GM18520 (cell line): ENCODE measurements around the gene TMEM218.
"Not testable (repeated sequence)": the region's sequence is repeated elsewhere in the genome, so short reads cannot be mapped to it uniquely, and the experiment has no call there.

ENCODE experiments used
- ATAC-seq: cut with Tn5 transposase; IDR thresholded peaks from one replicate; pipeline ENCODE4 v1.9.1; 2021; ENCODE audit not compliant: unreplicated experiment

Gene TMEM218

GRCh38 chr11:125091247-125091876, 20.1 kb downstream of the TMEM218 start:
- no peak for ATAC-seq

GRCh38 chr11:125090816-125091215, 20.6 kb downstream of the TMEM218 start:
- ATAC-seq: no peak

GRCh38 chr11:125090151-125090550, 21.3 kb downstream of the TMEM218 start:
- not testable (repeated sequence) for ATAC-seq

GRCh38 chr11:125089481-125089880, 21.9 kb downstream of the TMEM218 start:
- ATAC-seq: not testable (repeated sequence)

GRCh38 chr11:125088576-125089455, 22.6 kb downstream of the TMEM218 start:
- ATAC-seq: no peak

- no peak for ATAC-seq
Observed at GRCh38 chr11:125088123-125088522, 23.3 kb downstream of the TMEM218 start.

GRCh38 chr11:125086633-125087296, 24.7 kb downstream of the TMEM218 start:
- no peak for ATAC-seq

- ATAC-seq: no peak
Observed at GRCh38 chr11:125085301-125086081, 25.9 kb downstream of the TMEM218 start.

GRCh38 chr11:125084761-125085231, 26.6 kb downstream of the TMEM218 start:
- ATAC-seq: no peak

- ATAC-seq: no peak
Observed at GRCh38 chr11:125084057-125084416, 27.4 kb downstream of the TMEM218 start.

- no peak for ATAC-seq
Observed at GRCh38 chr11:125083312-125084056, 27.9 kb downstream of the TMEM218 start.

GRCh38 chr11:125082611-125083311, 28.7 kb downstream of the TMEM218 start:
- no peak for ATAC-seq

GRCh38 chr11:125082040-125082439, 29.4 kb downstream of the TMEM218 start:
- no peak for ATAC-seq

GRCh38 chr11:125081098-125081798, 30.2 kb downstream of the TMEM218 start:
- ATAC-seq: no peak

GRCh38 chr11:125080531-125080911, 30.9 kb downstream of the TMEM218 start:
- ATAC-seq: no peak

- no peak for ATAC-seq
Observed at GRCh38 chr11:125079878-125080530, 31.4 kb downstream of the TMEM218 start.

GRCh38 chr11:125079151-125079877, 32.1 kb downstream of the TMEM218 start:
- ATAC-seq: no peak
